ENCODE data around the gene KRT86.

The KRT86 gene

GRCh38 chr12:52317468-52318052 lies 43.1 kb downstream of the KRT86 start:
- no peak for DNase-seq

DNA sequence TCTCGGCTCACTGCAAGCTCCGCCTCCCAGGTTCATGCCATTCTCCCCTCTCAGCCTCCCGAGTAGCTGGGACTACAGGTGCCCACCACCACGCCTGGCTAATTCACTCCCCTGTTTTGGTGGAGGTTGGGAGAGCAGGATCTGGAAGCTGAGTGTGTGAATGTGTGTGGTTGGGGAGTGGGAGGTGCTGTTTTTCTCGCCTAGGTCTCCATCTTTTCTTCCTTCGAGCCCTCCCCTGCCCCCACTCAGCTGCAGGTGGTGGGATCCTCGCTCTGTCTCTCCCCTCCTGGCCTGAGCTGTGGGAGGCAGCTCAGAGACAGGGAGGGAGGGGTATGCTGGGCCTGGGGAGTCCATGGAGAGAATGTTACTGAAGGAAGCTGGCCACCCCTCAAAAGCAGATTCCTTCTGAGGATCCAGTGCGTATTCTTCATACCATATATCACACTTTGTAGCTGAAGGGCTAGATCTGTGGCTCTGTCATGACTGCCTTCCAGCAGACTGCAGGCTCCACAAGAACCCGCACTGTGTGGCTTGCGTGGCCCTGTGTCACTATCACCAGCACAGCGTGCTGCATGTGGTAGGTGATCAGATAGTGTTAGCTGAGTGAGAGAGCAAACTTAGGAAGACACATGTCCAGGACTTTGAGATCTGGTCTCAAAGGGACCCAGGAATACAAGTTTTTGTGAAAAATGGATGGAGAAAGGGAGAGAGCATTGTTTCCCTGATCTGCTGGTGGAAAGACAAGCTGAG lies 44.0 kb downstream of the KRT86 start:
- DNase-seq: no peak

DNA sequence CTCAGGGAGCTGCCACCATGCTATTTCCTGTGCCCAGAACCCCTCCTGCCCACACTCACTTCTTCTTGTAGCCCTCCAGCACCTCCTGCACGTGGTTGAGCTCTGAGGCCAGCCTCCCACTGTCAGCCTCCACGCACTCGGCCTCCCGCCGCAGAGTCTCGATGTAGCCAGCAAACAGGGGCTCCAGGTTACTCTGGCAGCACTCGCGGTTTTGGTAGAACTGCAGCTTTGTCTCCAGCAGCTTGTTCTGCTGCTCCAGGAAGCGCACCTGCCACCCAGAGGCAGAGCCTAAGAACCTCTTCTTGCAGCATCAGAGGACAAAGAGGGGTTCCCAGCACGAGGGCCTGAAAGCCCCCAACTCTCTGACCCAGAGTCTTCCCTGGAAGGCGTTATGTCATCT lies 44.7 kb downstream of the KRT86 start:
- no peak for DNase-seq

DNA sequence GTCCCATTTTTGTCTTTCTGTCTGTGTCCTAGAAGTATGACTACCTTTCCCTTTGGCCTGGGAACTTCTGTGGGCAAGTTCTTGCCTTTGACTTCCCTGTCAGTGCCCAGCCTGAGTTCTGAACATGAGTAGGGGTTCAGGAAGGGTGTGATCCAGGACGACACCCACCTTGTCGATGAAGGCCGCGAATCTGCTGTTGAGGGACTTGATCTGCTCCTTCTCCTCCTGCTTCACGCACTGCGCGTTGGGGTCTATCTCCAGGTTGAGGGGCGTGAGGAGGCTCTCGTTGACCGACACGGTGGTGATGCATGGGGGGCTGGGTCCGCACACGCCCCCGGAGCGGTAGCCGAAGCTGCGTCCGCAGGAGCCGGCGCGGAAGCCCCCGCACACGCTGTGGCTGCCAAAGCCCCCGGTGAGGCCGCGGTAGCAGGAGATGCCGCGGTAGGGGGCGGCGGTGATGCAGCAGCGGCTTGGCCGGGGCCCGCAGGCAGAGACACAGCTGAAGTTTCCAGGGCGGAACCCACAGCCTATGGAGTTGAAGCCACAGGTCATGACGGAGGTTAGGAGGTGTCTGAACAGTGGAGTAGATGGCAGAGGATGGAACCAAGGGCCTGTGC lies 46.4 kb downstream of the KRT86 start, which contains the start of gene KRT83:
Gene KRT83, minus strand, starts transcription at position 615 of the 617 bp plus-strand sequence. Its CDS starts 63 bp downstream, at position 552.
- DNase-seq: no peak

DNA sequence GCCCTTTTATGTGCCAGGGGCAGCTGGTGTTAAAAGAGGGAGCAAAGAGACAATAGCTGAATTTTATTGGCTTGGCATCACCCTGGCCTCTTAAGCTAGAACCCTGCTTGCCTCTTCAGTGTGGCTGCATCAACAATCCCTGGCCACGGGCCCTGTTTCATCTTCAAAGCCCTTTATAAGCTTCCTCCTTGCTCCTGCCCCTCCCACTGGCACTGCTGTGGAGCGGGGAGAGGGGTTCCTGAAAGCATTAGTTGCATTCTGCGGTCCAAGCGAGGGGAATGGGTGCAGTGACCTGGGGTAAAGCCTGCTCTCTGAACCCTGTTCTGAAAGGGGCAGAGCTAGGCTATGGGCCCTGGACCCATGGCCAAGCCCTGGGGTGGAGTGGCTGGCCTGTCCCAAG lies 47.0 kb downstream of the KRT86 start:
- DNase-seq: no peak

DNA sequence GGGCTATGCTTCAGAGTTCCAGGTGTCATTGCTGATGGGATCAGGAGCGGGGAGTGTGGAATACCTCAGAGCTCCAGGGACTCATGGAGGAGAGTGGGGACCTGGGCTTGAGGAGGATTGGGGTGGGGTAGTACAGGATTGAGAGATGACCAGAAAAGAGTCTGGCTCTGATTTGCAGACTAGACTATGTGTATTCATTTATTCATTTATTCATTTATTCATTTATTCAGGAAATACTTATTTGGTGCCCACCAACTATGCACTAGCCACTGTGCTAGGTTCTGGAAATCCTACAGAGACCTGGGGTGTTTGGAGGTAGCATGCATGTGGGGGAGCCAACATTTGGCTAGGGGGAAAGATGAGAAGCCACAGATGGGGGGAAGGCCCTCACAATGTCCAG lies 47.6 kb downstream of the KRT86 start:
- no peak for DNase-seq

GRCh38 chr12:52323001-52323400 lies 48.6 kb downstream of the KRT86 start:
- DNase-seq: no peak

DNA sequence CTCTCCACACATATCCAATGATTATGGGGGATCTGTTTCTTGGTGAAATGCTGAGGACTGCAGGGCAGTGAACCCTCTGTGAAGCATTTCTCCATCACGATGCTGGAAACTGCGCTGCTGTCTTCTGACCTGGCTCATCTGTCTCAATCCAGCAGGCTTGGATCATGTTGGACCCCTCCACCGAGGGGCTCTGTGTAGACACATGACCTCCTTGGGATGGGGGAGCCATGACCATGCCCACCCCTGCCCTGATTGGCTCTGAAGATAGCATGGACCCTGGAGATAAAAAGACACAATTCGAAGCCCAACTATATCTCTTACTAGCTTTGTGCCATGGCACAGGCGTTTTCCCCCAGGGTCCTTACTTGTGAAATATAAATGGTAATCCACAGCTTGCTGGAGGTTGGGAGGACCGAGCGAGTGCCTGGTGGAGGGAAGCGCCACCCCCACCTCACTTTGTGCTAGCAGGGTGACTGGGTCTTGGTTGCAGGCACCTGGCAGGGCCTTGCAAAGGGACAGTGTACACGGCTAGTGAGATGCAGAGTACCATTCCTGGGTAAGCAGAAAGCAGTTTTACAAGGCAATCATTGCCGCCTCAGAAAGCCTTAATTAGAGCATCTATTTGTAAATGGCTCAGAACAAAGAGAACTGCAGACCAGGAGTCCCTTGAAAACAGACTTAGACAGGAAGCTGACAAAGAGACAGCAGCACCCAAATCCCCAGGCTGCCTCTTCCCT lies 49.1 kb downstream of the KRT86 start:
- DNase-seq: no peak

DNA sequence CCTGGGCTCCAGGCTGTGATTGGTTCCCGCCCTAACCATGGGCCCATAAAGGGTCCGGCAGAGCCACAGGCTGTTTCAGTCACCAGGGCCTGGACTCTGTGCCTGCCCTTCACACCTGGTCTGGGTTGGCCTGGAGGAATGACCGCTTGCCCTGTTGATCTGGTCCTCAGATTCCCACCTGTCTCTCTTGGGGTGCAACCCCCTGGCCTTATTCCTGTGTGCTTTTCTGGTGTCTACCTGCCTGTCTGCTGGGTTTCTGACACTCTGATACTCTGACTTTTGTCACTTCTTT lies 49.7 kb downstream of the KRT86 start:
- no peak for DNase-seq

GRCh38 chr12:52327052-52327829 lies 52.8 kb downstream of the KRT86 start:
- DNase-seq: peak; percentile 85

GRCh38 chr12:52327830-52328500 lies 53.5 kb downstream of the KRT86 start:
- no peak for DNase-seq

- no peak for DNase-seq
Measured at GRCh38 chr12:52331039-52331438, 56.6 kb downstream of the KRT86 start.

GRCh38 chr12:52331833-52332232 lies 57.4 kb downstream of the KRT86 start:
- DNase-seq: no peak

DNA sequence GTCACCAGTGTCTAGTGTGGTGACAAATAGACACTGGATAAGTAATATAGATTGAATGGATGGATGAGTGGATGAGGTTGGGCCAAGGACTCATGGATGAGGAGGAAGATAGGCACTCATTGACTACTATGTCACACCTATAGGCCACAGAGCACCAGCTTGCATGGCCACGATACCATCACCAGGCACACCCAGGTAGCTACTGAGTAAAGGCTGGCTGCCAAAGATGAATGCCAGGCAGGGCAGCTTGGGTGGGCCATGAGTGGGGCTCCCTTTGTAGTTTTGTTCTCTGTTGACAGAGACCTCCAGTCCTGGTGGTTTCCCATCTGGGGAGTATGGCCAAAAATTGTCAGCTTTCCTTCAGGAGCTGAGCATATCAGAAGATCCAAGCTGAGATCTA lies 57.9 kb downstream of the KRT86 start:
- DNase-seq: no peak

- no peak for DNase-seq
Measured at GRCh38 chr12:52333321-52333720, 58.9 kb downstream of the KRT86 start.

DNA sequence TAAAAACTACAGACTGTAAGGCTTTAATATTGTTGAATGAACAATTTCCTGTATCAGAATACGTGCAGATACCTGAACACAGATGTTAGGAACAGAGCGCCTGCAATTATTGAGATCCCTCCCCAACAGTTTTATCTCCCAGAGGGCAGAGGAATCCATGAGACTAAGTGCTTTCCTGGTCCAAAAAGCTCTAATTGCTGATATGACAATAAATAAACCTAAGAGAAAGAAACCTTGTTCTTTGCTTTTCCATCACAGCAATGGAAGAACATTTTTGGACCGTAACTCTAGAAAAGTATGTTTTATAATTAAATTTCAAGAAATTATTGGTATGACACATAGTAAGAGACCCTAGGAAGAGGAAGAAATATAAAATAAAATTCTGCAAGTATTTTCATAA lies 59.7 kb downstream of the KRT86 start:
- DNase-seq: no peak

DNA sequence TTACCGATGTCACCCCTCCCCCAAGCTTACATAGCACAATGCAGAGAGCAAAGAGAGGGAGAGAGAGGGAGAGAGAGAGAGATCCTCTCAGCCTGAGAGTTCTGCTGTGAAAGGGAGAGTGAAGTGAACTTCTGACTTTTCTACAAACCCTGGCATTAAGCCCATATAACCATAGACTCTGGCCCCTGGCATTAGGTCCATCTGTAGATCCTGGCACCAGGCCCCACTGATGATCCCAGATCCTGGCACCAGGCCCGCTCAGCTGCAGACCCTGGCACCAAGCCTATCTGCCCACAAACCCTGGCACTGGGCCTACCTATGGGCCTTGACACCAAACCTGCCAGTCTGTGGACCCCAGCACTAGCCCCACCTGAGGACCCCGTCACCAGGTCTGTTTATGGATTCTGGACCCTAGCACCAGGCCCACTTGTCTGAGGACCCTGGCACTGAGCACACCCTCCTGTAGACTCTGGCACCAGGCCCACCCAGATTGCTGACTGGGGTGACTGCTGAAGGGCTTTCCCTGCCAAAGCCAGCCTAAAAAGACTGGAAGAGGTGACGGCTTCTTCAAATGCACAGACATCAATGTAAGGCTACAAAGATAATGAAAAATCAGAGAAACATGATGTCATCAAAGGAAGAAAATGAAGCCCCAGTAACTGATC lies 61.3 kb downstream of the KRT86 start:
- DNase-seq: no peak

GRCh38 chr12:52336641-52337040 lies 62.2 kb downstream of the KRT86 start:
- no peak for DNase-seq

- DNase-seq: no peak
Measured at GRCh38 chr12:52337054-52337453, 62.6 kb downstream of the KRT86 start.

- DNase-seq: no peak
Measured at GRCh38 chr12:52338241-52338960, 64.0 kb downstream of the KRT86 start.

DNA sequence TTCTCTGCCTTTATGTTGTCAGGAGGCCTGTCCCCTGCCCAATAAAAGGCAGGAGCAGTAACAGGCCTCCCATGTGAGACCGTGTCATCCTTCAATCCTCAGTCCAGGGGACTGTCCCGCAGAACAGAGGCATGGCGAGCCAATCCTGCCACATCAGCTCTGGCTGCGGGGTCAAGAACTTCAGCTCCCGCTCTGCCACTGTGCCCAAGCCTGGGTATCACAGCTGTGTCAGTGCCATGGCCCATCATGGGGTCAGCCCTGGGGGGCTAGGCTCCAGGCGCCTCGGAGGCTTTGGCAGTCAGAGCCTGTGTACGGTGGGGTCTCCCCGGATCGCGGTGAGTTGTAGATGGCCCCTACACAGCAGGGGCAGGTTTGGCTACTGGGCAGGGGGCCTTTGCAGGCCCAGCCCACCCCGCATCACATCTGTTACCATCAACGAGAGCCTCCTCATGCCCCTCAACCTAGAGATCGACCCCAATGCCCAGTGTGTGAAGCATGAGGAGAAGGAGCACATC lies 66.7 kb downstream of the KRT86 start:
- DNase-seq: no peak
